ENCODE measurements around the gene AHI1.

DNA sequence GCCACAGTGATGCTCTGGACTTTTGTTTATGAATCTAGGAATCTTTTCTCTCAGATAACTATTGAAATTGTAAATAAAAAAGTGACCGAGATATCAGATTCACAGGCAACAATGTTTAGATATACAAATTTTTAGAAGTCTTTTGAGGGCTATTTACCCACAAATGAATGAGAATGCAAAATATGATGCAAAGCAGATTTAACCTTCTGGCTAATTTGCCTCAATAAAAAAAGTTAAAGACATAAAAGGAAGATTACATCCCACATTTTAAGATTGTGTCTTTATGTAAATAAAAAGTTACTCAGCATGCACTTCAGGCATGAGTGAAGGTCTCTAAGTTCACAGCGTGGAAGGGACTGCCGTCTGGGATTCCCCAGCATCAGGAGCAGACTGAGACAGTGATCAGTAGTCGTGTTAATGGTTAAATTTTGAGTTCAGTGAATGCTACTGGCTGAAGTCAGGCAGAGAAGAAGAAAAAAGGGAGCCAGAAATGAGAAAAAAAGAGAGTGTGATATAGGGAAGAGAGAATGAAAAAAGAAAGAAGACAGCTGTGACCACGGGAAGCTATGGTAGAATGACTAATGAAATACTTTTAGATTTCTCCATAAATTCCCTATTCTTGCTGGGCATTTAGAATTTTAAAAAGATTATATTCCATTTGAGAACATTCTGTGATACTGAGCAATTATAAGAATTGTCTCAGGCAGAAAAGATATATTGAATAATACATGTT is 222.8 kb downstream of the AHI1 start:
- no peak for TF ChIP-seq POLR2A (IDR thresholded peaks at IDR 0.05)
- TF ChIP-seq, protein P1, sequence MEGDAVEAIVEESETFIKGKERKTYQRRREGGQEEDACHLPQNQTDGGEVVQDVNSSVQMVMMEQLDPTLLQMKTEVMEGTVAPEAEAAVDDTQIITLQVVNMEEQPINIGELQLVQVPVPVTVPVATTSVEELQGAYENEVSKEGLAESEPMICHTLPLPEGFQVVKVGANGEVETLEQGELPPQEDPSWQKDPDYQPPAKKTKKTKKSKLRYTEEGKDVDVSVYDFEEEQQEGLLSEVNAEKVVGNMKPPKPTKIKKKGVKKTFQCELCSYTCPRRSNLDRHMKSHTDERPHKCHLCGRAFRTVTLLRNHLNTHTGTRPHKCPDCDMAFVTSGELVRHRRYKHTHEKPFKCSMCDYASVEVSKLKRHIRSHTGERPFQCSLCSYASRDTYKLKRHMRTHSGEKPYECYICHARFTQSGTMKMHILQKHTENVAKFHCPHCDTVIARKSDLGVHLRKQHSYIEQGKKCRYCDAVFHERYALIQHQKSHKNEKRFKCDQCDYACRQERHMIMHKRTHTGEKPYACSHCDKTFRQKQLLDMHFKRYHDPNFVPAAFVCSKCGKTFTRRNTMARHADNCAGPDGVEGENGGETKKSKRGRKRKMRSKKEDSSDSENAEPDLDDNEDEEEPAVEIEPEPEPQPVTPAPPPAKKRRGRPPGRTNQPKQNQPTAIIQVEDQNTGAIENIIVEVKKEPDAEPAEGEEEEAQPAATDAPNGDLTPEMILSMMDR (IDR thresholded peaks at IDR 0.05) = no peak

Data from testis (tissue), 2 donors.